NCI-H1092 (cell line): ENCODE data around the gene UQCR11.
"Not testable (repeated sequence)": the region's sequence is repeated elsewhere in the genome, so short reads cannot be mapped to it uniquely, and the experiment has no call there.

Experiments used
- DNase-seq: peaks from one replicate; lab custom pipeline; 2025; lab: John Stamatoyannopoulos, UW

Gene UQCR11

DNA sequence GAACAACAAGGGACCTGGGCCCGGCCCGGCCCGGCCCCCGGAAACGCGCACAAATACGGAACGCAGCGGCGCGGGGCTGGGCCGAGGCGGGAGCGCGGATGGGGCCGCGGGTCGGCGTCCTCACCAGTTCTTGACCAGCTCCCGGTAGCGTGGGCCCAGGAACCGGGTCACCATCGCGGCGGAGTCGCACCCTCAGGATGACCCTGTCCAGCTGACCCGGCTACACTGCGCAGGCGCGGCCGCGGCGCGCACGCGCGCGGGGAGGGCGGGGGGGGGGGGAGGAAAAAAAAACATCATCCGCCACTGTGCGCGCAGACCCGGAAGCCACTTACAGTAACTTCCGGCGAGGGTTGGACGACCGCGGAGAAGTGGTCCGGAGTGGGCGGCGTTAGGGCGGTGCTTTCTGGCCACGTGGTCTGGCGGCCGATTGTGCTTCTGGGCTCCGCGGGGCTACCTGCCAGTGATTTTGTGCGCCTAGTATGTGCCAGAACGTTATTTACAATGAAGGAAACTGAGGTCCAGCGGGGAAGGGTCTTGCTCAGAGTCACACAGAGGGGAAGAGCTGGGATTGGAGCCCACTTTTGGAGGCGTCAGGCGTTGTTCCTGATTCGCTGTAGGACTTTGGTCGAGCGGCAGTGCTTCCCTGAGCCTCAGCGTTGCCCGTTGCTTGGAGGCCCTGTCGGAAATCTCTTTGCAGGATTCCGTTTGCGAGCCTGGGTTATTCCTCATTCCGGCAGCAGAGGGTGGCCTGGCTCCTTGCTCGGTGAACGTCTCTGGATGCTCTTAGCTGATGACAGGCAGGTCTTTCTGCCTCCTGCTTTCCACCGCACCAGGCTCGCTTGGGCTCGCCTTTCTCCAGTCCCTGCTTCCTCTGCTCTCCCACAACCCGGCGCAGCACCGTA is at the start of gene UQCR11:
Gene UQCR11, minus strand, starts transcription at position 227 of the 902 bp plus-strand sequence. Its CDS starts 53 bp downstream, at position 174.
- DNase-seq: peak; percentile 90

DNA sequence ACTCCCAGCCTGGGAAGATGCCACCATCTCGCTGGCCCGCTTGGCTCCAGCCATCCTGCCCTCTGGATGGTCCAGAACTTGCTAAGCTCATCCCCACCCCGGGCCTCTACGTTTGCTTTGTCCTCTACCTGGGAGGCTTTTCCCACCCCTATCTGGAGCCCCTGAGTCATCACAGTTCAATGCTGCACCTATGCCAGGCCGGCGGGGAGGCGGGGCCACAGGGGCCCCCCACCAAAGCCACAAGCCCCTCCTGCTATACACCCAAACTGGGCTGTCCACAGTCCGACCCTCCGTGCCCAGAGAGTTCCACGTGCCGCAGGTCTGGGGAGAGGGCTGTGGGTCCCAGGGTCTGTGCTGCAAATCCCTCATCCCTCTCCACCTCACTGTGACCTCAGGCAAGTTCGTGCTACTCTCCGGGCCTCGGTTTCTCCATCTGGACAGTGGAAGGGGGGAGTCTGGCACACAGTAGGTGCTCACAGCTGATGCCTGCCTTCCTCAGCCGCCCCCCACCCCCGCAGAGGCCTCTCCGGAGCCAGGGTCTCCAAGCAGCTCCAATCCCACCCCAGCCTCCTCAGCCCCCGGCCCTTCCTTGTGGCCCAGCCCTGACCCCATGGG is 49.0 kb upstream of the UQCR11 start:
- no peak for DNase-seq

DNA sequence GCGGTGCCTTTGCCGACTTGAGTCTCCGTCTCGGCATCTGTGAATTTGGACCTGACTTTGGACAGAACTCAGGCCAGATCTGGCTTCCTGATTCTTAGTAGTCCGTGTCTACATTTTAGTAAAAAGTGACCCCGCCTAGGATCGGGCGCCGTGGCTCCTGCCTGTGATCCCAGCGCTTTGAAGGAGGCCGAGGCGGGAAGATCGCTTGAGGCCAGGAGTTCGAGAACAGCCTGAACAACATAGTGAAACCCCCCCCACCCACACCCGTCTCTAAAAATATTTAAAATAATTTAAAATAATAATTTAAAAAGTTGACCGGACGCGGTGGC is 48.0 kb upstream of the UQCR11 start:
- no peak for DNase-seq

DNA sequence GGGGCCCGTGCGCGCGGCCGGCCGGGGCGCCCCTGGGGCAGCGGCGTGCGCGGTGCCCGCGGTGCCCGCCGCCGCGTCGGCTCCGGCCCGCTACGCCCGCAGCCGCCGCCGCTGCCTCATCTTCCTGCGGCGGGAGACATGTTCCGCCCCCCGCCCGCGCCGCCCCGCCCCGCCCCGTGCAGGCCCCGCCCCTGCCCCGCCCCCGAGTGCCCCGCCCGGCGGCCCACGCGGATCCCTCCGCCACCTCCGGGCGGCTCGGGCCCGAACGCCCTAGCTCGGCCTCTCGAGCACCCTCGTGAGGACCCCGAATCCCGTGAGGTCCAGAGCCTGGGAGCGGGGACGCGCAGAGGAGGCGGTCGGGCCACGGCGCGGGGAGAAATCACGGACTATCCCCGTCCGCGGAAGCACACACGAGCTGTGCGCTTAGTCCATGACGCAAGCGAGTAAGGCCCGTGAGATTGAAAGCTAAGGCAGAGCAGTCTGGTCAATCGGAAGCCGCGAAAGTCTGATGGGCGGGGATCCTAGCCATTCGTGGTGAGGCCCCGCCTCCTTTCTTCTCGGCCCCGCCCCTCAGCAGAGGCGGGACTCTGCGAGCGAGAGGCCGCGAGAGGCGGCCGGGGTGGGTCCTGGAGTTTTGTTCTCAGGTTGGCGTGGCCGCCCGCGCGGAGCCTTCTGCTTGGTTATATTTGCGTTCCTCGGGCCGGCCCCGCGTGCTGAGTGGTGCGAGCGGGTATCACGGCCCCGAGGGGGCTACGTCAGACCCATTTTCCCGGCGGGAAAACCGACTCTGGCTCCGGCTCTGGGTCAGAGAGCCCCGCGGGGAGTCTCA is 47.4 kb upstream of the UQCR11 start, which contains the start of gene TCF3:
Gene TCF3, minus strand, starts transcription at position 145 of the 829 bp plus-strand sequence. CDS start 2,367 bp downstream, outside the sequence.
- DNase-seq: peak; percentile 98

DNA sequence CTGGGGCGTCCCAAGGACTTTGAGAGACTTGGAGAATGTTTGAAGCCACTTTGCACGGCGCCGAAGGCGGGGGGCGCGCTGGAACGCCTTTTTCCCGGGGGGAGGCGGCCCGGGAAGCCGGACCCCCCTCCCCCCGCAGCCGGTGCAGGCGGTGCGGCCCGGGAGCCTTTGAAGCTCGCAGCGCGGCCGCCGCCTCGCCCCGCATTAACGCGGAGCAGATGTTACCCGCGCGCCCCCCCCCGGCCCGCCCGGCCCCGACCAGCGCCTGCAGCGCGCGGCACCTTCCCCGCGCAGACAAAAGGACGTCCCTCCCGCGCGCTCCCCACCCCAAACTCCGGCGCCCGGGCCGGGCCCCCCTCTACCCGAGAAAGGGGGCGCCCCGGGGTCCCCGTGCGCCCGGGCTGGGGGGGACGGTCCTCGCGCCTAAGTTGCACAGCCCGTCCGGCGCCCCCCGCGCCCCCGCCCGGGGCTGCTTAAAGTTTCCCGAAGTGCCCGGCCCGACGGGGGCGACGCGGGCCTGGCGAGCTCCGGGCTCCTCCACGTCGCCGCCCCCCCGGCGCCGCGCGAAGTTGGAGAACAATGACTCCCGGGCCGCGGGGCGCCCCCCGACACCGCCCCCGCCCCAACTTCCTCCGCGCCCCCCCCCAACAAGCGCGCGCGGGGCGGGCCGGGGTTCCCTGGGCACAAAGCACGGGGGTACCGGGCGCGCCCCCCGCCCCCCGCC is 46.5 kb upstream of the UQCR11 start:
- DNase-seq: no peak

DNA sequence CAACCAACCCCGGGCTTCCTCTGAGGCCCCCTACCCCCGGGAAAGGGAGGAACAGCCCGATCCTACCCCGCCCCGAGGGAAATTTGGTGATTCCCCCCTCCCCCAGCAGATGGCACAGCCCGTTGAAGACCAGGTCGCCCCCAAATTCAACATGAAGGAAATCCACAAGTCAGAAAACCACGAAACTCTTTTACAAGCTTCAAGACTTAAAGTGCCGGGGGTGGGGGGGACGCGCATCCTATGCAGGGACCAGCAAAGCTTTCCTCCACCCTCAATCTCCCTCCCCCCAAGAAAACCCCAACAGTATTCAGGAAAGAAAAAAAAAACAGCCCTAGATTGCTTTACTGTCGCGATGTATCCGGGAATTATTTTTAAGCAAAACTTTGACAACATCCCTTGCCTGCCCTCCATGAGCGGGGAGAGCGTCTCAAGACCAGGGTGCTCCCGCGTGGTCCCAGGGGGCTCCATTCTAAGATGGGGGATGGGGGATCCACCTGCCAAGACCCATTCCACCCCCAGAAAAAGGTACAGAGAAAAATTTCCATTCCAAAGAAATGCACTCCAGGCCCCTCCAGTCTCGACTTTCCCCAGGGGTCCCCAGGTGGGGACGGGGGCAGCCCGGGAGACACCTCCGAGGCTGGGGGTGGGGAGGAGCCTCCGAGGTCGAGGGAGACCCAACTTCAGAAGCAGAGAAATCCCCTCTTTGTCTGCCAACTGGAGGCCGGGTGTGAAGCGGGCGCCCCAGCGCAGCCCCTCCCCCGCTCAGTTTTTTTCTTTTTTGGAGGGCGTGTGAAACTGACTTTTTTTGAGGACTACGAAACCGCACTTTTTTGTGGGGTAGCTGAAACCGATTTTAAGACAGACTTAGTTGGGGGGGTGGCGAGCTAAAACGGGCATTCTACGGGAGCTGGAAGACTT is 45.6 kb upstream of the UQCR11 start:
- DNase-seq: no peak

DNA sequence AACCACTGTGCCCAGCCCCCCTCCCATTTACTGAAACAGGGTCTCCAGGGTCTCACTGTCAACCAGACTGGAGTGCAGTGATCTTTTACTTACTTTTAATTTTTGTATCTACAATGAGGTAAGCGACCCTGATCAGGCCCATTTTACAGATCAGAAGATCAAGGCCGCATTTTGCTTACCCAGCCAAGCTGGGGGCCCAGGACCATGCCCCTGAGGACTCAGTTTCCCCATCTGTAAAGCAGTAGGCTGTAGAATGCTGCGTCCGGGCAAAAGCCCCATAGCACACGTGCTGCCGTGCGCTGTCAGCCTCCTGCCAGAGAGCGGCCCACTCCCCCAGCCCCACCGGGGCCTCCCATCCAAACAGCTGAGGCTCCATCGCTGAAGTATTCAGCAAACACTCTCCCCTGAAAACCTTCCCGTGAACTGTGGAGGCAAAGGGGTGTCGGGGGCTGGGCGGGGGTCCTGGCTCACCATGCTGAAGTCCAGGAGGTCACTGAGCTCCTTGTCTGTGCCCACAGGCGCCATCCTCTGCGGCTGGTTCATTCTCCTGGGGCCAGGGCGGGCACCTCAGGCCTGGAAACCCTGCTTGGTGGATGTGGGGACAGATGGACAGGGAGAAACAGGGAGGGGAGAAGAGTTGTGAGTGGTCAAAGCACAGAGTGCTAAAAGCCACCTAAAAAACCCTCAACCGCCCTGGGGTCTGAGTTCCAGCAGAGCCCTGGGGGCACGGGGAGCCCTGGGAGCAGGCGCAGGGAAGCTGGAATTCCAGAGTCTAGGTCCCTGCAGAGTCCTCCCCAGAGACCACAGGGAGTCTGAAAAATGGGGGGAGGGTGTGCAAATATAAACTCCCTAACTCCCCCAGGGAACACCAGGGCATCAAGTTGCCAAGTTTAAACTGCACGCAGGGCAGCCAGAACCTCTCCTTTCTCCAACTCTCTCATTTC is 44.7 kb upstream of the UQCR11 start:
- no peak for DNase-seq

DNA sequence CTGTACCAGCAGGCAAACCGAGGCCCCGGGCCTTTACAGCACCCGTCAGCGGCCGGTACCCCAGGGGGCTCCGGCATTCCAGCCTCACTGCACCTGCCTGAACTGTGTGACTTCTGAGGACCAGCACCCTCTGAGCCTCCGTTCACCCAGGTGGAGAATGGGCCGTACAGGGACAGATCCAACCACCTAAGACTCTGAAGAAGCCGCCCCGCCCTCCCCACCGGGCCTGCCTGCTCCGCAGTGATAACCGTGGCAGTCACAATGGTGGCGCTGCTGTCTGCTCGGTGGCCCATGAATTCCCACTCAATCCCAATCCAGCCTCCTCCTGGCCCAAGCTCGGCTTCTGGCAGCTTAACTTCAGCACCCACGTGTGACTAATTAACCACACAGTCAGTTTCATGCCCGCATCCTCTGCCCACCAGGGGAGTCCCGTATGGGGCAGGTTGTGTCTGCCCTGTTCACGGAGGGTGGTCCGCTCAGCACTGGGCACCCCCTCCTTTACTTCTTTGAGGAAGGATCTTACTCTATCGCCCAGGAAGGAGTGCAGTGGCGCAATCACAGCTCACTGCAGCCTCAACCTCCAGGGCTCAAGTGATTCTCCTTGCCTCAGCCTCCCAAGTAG is 43.8 kb upstream of the UQCR11 start:
- no peak for DNase-seq

DNA sequence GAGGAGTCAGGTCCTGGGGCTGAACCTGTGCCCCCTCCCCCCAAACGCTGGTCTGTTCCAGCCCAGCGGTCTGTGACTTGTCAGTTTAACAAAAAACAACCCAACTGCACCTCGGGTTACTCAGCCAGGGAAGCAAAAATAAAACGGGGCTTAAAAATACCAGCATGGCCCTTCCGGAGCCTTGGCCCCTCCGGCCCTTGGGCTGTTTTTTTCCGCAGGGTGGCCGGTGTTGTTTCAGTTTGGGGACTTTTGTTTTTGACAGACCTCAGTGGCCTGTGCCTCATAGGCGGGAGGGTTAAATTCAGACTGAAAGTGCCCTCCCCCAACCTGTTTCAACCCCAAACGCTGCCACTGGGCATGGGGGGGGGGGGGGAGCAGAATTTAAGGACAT is 43.2 kb upstream of the UQCR11 start:
- no peak for DNase-seq

DNA sequence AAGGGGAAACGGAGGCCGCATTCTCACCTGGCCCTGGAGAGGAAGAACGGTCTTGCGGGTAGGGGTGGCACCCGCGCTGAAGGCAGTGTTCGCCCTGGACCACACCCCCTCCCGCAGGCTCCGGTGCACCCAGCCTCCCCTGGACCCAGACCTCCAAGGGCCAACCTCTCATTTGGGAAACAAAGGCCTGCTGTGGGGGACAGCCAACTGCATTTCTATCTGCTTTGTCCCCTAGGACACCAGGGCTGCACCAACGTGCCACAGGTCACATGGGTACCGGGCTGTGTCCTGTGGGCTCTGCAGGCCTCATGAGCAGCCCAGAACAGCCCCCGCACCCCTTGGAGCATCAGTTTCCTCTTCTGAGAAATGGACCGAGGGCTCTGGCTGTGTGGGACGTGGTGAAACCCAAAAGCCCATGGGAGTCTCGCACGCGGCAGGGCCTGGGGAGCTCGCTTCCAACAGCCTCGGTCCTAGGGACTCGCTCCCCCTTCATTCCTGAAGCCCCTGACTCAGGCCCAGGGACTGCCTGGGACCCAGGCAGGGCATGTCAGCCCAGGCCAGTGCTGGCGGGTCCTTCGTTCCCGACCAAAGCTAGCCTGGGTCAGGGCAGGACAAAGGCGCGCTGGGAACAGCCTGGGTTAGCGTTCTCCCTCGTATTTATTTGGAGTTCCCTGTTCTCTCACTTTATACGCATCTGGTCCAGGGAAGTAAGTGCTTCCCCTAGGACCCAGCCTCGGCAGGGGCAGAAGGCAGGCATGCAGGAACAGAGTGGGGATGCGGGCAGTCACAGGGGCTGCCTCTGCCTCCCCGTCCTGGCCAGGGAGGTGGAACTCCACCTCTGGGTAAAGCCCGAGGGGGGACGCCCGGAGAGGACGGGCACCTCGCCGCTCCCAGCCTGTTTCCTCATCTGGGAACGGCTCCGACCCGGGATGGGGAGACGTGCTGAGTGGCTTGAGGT is 42.5 kb upstream of the UQCR11 start:
- DNase-seq: no peak

DNA sequence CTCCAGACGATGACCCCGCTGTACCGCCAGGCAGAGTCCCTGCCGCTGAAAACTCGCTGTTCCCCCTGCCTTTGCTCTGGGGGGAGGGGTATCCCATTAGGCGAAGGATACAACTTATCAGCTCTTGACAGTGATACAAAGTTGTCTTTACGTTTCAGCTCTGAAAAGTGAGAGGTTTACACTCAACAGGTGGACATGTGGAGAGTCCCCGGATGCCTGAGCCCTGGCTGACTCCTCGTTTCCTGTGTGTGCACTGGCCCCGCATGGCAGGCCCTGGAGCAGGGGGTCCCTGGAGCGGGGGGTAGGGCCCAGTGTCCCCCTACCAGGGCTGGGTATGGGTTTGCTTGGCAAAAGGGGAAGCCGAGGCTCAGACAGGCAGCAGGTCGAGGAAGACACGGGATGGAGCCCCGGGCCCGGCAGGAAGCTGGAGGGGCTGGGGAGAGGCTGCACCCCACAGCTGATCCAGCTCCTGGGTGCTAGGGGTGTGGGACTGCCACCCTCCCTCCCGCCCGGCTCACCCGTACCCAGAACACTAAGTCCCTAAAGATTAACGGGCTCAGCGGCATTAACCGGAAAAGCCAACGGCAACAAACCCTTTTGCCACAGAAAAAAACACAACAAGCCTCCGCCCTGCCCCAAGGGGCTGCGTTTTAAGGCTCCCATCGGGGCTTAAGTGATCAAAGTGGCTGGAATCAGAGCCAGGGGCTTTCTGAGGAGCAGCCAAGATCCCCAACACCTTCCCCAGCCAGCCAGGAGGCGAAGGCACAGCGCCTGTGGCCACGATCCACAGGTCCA is 41.6 kb upstream of the UQCR11 start:
- no peak for DNase-seq

DNA sequence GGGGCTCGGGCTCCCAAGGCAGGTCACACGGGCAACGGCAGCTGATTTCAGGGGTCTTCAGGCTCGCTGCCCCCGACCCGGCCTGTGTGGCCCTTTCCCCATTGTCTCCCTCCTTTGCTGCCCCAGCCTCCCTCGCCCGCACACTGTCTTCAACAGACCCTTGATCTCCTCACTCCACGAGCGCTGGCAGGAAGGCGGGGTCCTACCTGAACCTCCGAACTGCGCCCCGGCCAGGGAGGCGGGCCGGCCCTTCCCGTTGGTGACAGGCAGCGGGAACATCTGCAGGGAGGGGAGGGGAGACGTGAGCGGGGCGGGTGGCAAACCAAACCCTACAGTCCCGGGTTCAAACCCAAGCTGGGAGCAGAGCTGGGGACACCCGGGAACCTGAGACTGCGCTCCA is 40.9 kb upstream of the UQCR11 start:
- no peak for DNase-seq

DNA sequence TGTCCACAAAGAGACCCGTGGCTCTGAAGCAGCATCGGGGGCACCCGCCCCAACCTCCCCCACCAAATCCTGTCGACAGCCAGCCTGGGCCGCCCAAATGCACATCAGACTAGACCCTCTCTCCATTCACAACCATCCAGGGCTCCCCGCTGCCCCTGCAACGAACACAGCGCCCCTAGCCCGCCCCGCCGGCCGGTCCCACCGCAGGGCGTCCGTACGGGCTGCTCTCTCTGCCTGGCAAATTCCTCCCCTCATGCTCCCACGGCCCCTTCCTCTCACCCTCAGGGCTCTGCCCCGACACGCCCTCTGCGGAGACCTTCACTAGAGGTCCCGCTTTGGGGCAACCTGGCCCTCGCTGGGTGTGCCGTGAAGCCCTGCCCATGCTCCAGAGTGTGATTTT is 40.0 kb upstream of the UQCR11 start:
- DNase-seq: no peak

DNA sequence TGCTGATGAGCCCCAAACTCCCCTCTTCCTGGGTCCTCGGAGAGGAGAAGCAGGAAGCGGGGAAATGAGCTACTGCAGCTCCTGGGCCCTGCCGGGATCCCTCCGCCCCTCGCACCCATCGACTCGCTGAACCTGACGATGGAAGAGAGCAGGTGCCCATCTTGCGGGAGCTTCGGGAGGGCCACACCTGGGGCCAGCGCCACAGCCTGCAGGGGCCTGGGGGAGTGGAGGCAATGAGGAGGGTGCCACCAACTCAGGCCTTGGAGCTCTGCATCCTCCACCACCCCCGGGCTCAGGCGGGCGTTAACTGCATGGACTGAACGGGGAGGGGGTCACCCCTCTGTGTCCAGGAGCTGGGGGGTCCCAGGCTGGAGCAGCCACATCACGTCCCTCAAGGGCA is 38.8 kb upstream of the UQCR11 start:
- no peak for DNase-seq

DNA sequence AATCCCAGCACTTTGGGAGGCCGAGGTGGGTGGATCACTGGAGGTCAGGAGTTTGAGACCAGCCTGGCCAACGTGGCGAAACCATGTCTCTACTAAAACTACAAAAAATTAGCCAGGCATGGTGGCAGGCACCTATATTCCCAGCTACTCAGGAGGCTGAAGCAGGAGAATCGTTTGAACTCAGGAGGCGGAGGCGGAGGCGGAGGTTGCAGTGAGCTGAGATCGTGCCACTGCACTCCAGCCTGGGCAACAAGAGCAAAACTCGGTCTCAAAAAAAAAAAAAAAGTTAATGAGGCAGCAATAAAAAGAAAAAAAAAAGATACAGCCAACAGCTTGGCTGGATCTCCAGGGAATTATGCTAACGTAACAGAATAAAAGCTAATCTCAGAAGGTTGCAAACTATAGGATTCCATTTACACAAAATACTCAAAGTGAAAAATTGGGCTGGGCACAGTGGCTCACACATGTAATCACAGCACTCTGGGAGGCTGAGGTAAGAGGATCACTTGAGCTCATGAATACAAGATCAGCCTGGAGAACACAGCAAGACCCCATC is 35.7 kb upstream of the UQCR11 start:
- not testable (repeated sequence) for DNase-seq

DNA sequence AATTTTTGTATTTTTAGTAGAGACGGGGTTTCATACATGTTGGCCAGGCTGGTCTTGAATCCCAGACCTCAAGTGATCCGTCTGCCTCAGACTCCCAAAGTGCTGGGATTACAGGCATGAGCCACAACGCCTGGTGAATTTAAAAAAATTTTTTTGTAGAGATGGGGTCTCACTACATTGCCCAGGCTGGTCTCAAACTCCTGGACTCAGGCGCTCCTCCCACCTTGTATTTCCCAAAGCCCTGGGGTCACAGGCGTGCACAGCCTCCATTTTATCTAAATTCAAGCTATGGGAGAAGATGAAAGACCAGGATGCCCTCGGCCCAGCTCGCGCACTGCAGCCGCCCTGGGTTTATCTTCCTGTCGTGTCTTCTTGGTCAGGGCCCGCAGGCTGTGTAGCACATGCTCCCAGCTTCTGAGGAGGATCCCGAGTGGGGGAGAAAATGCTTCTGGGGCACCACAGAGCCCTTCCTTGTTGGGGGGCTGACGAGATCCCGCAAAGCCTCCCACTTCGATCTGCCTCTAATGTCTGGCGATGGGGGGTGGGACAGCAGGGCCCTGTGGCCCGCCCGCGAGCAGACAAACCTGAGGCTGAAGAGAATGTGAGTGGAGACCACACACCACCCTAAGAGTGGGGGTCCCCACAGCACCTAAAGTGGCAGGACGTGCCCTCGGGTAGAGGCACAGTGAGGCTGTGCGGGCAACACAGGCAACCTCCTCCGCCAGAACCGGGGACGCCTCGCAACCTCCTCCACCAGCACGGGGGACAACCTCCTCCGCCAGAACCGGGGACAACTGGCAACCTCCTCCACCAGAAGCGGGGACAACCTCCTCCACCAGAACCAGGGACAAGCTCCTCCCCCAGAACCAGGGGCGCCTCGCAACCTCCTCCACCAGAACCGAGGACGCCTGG is 31.3 kb upstream of the UQCR11 start:
- no peak for DNase-seq
